ENCODE measurements around the gene AP3D1. TPM values are rescaled to one million over a fixed set of nuclear protein-coding genes. Genes with fewer than 3 reads are reported as not detected.

The AP3D1 gene
- total and polyA plus RNA-seq, 9 of the 15 experiments (the other 6 are each of a cell fraction or from before 2014, with no cell fraction given): 1.2 to 86.1 (median 35.9) TPM

- TF ChIP-seq E2F1 (CRISPR knock-in tag; IDR thresholded peaks at IDR 0.05): peak; percentile 75; the same call in 1 of the 2 replicates
- TF ChIP-seq CEBPG (CRISPR knock-in tag; IDR thresholded peaks at IDR 0.05): no peak
- no peak for TF ChIP-seq CEBPG (tag; conservative IDR thresholded peaks at IDR 0.05 in 1 of 2, IDR thresholded peaks at IDR 0.05 in 1 of 2)
- TF ChIP-seq RBFOX2 (IDR thresholded peaks at IDR 0.05; ENCODE audit: low read depth, low read length): peak; percentile 87
- TF ChIP-seq BCOR (IDR thresholded peaks at IDR 0.05): peak; percentile 32; the same call in 1 of the 2 replicates
- peak; percentile 42; the same call in 1 of the 2 replicates for TF ChIP-seq HCFC1 (IDR thresholded peaks at IDR 0.05; ENCODE audit: low read depth, low read length)
- TF ChIP-seq ZNF609 (CRISPR knock-in tag; IDR thresholded peaks at IDR 0.05; ENCODE audit: borderline replicate concordance): peak; percentile 92; the same call in 1 of the 2 replicates
- TF ChIP-seq GMEB1 (CRISPR knock-in tag; IDR thresholded peaks at IDR 0.05): peak; percentile 79
- TF ChIP-seq BCL6 (CRISPR knock-in tag; IDR thresholded peaks at IDR 0.05): no peak
- TF ChIP-seq ARID3B (CRISPR knock-in tag; IDR thresholded peaks at IDR 0.05; ENCODE audit: borderline replicate concordance): 0 out of 2 replicates have a peak, but pooled peaks have one; percentile 42
- TF ChIP-seq ZNF586 (CRISPR knock-in tag; conservative IDR thresholded peaks at IDR 0.05): 0 out of 2 replicates have a peak, but pooled peaks have one; percentile 31
- no peak for TF ChIP-seq MCM3 (IDR thresholded peaks at IDR 0.05)
- no peak for TF ChIP-seq ZC3H8 (IDR thresholded peaks at IDR 0.05)
- TF ChIP-seq SMAD1 (IDR thresholded peaks at IDR 0.05; ENCODE audit: low read depth, low read length, partially characterized antibody): no peak
- peak; percentile 49; the same call in 1 of the 2 replicates for TF ChIP-seq ZNF311 (CRISPR knock-in tag; IDR thresholded peaks at IDR 0.05)
- TF ChIP-seq CXXC5 (CRISPR knock-in tag; IDR thresholded peaks at IDR 0.05): peak; percentile 98
- no peak for TF ChIP-seq ZNF589 (CRISPR knock-in tag; IDR thresholded peaks at IDR 0.05; ENCODE audit: low read depth)
- TF ChIP-seq SP1 (CRISPR knock-in tag; IDR thresholded peaks at IDR 0.05): peak; percentile 96
- peak; percentile 94 for TF ChIP-seq MAX (CRISPR knock-in tag; IDR thresholded peaks at IDR 0.05)
- peak; percentile 89 for TF ChIP-seq CHD2 (IDR thresholded peaks at IDR 0.05; ENCODE audit: low read depth, low read length)
- TF ChIP-seq NUFIP1 (IDR thresholded peaks at IDR 0.05; ENCODE audit: partially characterized antibody): no peak
Measured at GRCh38 chr19:2096034-2096479, 55.3 kb downstream of the AP3D1 start, which contains the start of gene MOB3A (continued).
